Glutamatergic neuron (in vitro differentiated cells): ENCODE data around the gene GALNT2. TPM values are rescaled to one million over a fixed set of nuclear protein-coding genes. Genes with fewer than 3 reads are reported as not detected.

Experiments used
- DNase-seq: peaks from one replicate; pipeline ENCODE4 v3.0.0; 2022
- H3K27ac Mint-ChIP-seq: one replicate; pipeline ENCODE4 v1.8.0; 2020; ENCODE audit warnings: mild to moderate bottlenecking, mixed read lengths, inconsistent platforms; ENCODE audit not compliant: unreplicated experiment
- H3K27me3 Mint-ChIP-seq: one replicate; pipeline ENCODE4 v1.8.0; 2020; ENCODE audit warnings: mild to moderate bottlenecking, moderate library complexity, mixed read lengths, inconsistent platforms; ENCODE audit not compliant: unreplicated experiment
- H3K36me3 Mint-ChIP-seq: one replicate; pipeline ENCODE4 v1.8.0; 2020; ENCODE audit warnings: mild to moderate bottlenecking, mixed read lengths, inconsistent platforms; ENCODE audit not compliant: unreplicated experiment
- H3K4me1 Mint-ChIP-seq: one replicate; pipeline ENCODE4 v1.8.0; 2020; ENCODE audit warnings: mild to moderate bottlenecking, low read depth, mixed read lengths, inconsistent platforms; ENCODE audit not compliant: unreplicated experiment
- H3K4me3 Mint-ChIP-seq: one replicate; pipeline ENCODE4 v1.8.0; 2020; ENCODE audit warnings: mild to moderate bottlenecking, mixed read lengths, inconsistent platforms; ENCODE audit not compliant: unreplicated experiment
- H3K9me3 Mint-ChIP-seq: one replicate; pipeline ENCODE4 v1.8.0; 2020; ENCODE audit warnings: mild to moderate bottlenecking, moderate library complexity, mixed read lengths, inconsistent platforms; ENCODE audit not compliant: unreplicated experiment
- CTCF ChIP-seq: fragments of 200-600 bp; sonication (generic); IDR thresholded peaks from one replicate; pipeline ENCODE4 v1.5.0; 2021; ENCODE audit not compliant: partially characterized antibody, unreplicated experiment
- total RNA-seq: library from RNA; stranded (reverse); fragmentation: NEBNext Ultra II Directional; extraction: Animal tissue kit (Norgen Biotek cat#: 25700); gene quantifications from one replicate; pipeline ENCODE4 v1.2.1, GENCODE V29; 2021; ENCODE audit not compliant: unreplicated experiment

The GALNT2 gene
- total RNA-seq, 1 donor from 2014 or later: 35.2 TPM

- no peak for DNase-seq
- H3K9me3 Mint-ChIP-seq: no peaks in the 10 kb centered on the region
- H3K27me3 Mint-ChIP-seq: peaks cover 5% of the 10 kb centered on the region
- TF ChIP-seq CTCF: no peak
- no peak overlapping the region for H3K27ac Mint-ChIP-seq
- H3K36me3 Mint-ChIP-seq: no peaks in the 10 kb centered on the region
- no peak overlapping the region for H3K4me3 Mint-ChIP-seq
- peaks cover 16% of the 10 kb centered on the region for H3K4me1 Mint-ChIP-seq
Observed at GRCh38 chr1:230152999-230153398, 86.0 kb downstream of the GALNT2 start.

GRCh38 chr1:230153641-230154296, 86.7 kb downstream of the GALNT2 start:
- no peak for DNase-seq
- peaks cover 23% of the 10 kb centered on the region for H3K4me1 Mint-ChIP-seq
- H3K4me3 Mint-ChIP-seq: no peak overlapping the region
- TF ChIP-seq CTCF: no peak
- H3K27ac Mint-ChIP-seq: no peak overlapping the region
- peaks cover 4% of the 10 kb centered on the region for H3K27me3 Mint-ChIP-seq
- no peaks in the 10 kb centered on the region for H3K36me3 Mint-ChIP-seq
- no peaks in the 10 kb centered on the region for H3K9me3 Mint-ChIP-seq

- Mint-ChIP-seq H3K4me3 (no peak overlapping the region), H3K27me3 (peaks cover 3% of the 10 kb centered on the region), H3K9me3 (no peaks in the 10 kb centered on the region), H3K27ac (no peak overlapping the region), H3K4me1 (peaks cover 21% of the 10 kb centered on the region), H3K36me3 (no peaks in the 10 kb centered on the region)
- no peak for DNase-seq
- no peak for TF ChIP-seq CTCF
Observed at GRCh38 chr1:230155021-230155420, 88.0 kb downstream of the GALNT2 start.

- no peaks in the 10 kb centered on the region for H3K36me3 Mint-ChIP-seq
- no peak overlapping the region for H3K4me3 Mint-ChIP-seq
- DNase-seq: no peak
- peaks cover 17% of the 10 kb centered on the region for H3K4me1 Mint-ChIP-seq
- TF ChIP-seq CTCF: no peak
- H3K9me3 Mint-ChIP-seq: no peaks in the 10 kb centered on the region
- H3K27ac Mint-ChIP-seq: no peak overlapping the region
- H3K27me3 Mint-ChIP-seq: peaks cover 1% of the 10 kb centered on the region
Observed at GRCh38 chr1:230156068-230156467, 89.0 kb downstream of the GALNT2 start.

GRCh38 chr1:230156536-230156935, 89.5 kb downstream of the GALNT2 start:
- no peak overlapping the region for H3K27ac Mint-ChIP-seq

More at GRCh38 chr1:230156536-230156935, 89.5 kb downstream of the GALNT2 start:
- no peak for DNase-seq
- Mint-ChIP-seq H3K4me1 (peaks cover 17% of the 10 kb centered on the region), H3K36me3 (no peaks in the 10 kb centered on the region), H3K4me3 (no peak overlapping the region), H3K9me3 (no peaks in the 10 kb centered on the region), H3K27me3 (no peaks in the 10 kb centered on the region)
- TF ChIP-seq CTCF: no peak
